Transverse colon (tissue), 4 donors: ENCODE measurements around the gene TGFBR2. TPM values are rescaled to one million over a fixed set of nuclear protein-coding genes. Genes with fewer than 3 reads are reported as not detected.

ENCODE experiments used
- DNase-seq: peaks from one replicate; pipeline ENCODE4 v3.0.0-alpha.2; 2019
- H3K27ac ChIP-seq, 4 donors: fragments of 200-600 bp; sonication (generic); 2 replicates each; pipeline ENCODE4 v1.5.1; 2016 to 2018; ENCODE audit warnings: inconsistent platforms in 4 of 4
- H3K27me3 ChIP-seq: fragments of 200-600 bp; sonication (generic); 2 replicates; pipeline ENCODE4 v1.5.1; 2017; ENCODE audit warnings: inconsistent platforms
- H3K36me3 ChIP-seq, 4 donors: fragments of 200-600 bp; sonication (generic); 2 replicates each; pipeline ENCODE4 v1.5.1; 2017 to 2019; ENCODE audit warnings: inconsistent platforms in 4 of 4
- H3K4me1 ChIP-seq, 4 donors: fragments of 200-600 bp; sonication (generic); 2 replicates each; pipeline ENCODE4 v1.5.1; 2017 to 2020; ENCODE audit warnings: inconsistent platforms in 4 of 4
- H3K4me3 ChIP-seq, 4 donors: fragments of 200-600 bp; sonication (generic); 1 replicate in 1 of 4; 2 replicates in 3 of 4; pipeline versions ENCODE4 v1.5.1 to v1.6.1; 2017 to 2019; ENCODE audit warnings: inconsistent platforms in 4 of 4
- H3K9me3 ChIP-seq, 2 donors: fragments of 200-600 bp; sonication (generic); 2 replicates each; pipeline ENCODE4 v1.5.1; 2017 to 2019; ENCODE audit warnings: inconsistent platforms in 2 of 2
- CTCF ChIP-seq, 5 experiments: fragments of 200-600 bp in 3 of 5; fragments of 450-650 bp in 2 of 5; sonication (generic) in 3 of 5; IDR thresholded peaks; 1 replicate in 2 of 5; 2 replicates in 3 of 5; pipeline ENCODE4 v1.5.1; 2016 to 2017; ENCODE audit warnings: antibody characterized with exemption in 5 of 5, inconsistent platforms in 3 of 5, mild to moderate bottlenecking in 2 of 5, moderate library complexity in 1 of 5
- EP300 ChIP-seq: sonication (generic); formaldehyde crosslinking; IDR thresholded peaks from one replicate; pipeline ENCODE4 v1.6.1; 2017; ENCODE audit warnings: antibody characterized with exemption, low read depth
- POLR2A ChIP-seq: fragments of 450-650 bp; IDR thresholded peaks from one replicate; pipeline ENCODE4 v1.6.1; 2016; ENCODE audit warnings: antibody characterized with exemption, mild to moderate bottlenecking, moderate library complexity
- POLR2AphosphoS5 ChIP-seq, 3 donors: sonication (generic); formaldehyde crosslinking; IDR thresholded peaks; one replicate each; pipeline ENCODE4 v1.6.1; 2016; ENCODE audit warnings: antibody characterized with exemption in 3 of 3
- WGBS, 2 donors: methylation state at CpG; one replicate each; pipeline ENCODE4 v1.1.5; 2018; ENCODE audit warnings: low coverage in 1 of 2; 5-methylcytosine and 5-hydroxymethylcytosine counted together
- in situ Hi-C, 4 donors: fragments of 200-750 bp; cut with MboI; loops; one replicate each; pipeline versions ENCODE4 v1.15.0 to v1.15.1; 2017; ENCODE audit warnings: low sequenced_read_pairs in 3 of 4, low pct_ligation_motif_present in 1 of 4, low pct_unique_long_range_greater_than_20kb in 1 of 4
- intact Hi-C: fragments of 100-400 bp; cut with DNase I; formaldehyde crosslinking; loops from one replicate; pipeline ENCODE4 v1.15.1; 2023; ENCODE audit warnings: low total_unique reads
- total RNA-seq, 4 donors: library from RNA; depleted of rRNA; stranded (reverse); fragments of >200 nt; gene quantifications; one replicate each; pipeline ENCODE4 v1.1.0, GENCODE V29; 2016

Gene TGFBR2
- total RNA-seq, 4 donors from 2014 or later: 63.2 to 179 (median 98.5) TPM

- no peaks in the 10 kb centered on the region for H3K27me3 ChIP-seq
- peak overlapping the region in 1 of 4 donors; percentile 1 for H3K27ac ChIP-seq
- no peak for DNase-seq
- no peak overlapping the region for H3K4me3 ChIP-seq
- peaks cover 0 to 29% (median 19%) of the 10 kb centered on the region in 4 donors for H3K4me1 ChIP-seq
- H3K36me3 ChIP-seq: peaks cover 0 to 37% (median 18%) of the 10 kb centered on the region in 4 donors
- no peak for TF ChIP-seq EP300
- TF ChIP-seq POLR2A: no peak
- no peak for TF ChIP-seq CTCF (IDR thresholded peaks at IDR 0.05)
- TF ChIP-seq POLR2AphosphoS5 (IDR thresholded peaks at IDR 0.05): no peak
- in situ Hi-C loops: loop anchor here in 1 of 4 donors (10.0 kb wide), 1 partner anchor 48 kb away; no protein-coding TSS in a partner anchor
- intact Hi-C loops: no loop called here
- 95% methylated on average over 4 of the region's 4 CpGs; no CpG with 5 or more reads in 1 of the 2 donors for WGBS, 2 donors
- no peaks in the 10 kb centered on the region for H3K9me3 ChIP-seq
Observed at GRCh38 chr3:30672287-30672735, 65.9 kb downstream of the TGFBR2 start.

GRCh38 chr3:30672959-30673358 lies 66.6 kb downstream of the TGFBR2 start:
- H3K4me1 ChIP-seq: peaks cover 0 to 26% (median 18%) of the 10 kb centered on the region in 4 donors
- H3K4me3 ChIP-seq: no peak overlapping the region
- peaks cover 0 to 43% (median 21%) of the 10 kb centered on the region in 4 donors for H3K36me3 ChIP-seq
- no peaks in the 10 kb centered on the region for H3K27me3 ChIP-seq
- H3K9me3 ChIP-seq: no peaks in the 10 kb centered on the region
- in situ Hi-C loops: loop anchor here in 1 of 4 donors (10.0 kb wide), 1 partner anchor 48 kb away; no protein-coding TSS in a partner anchor
- intact Hi-C loops: no loop called here
- H3K27ac ChIP-seq: no peak overlapping the region
- 85% methylated on average over 4 of the region's 4 CpGs; no CpG with 5 or more reads in 1 of the 2 donors for WGBS, 2 donors
- no peak for DNase-seq
- TF ChIP-seq POLR2AphosphoS5 (IDR thresholded peaks at IDR 0.05) (peak in 1 of 3 donors; percentile 23), EP300 (no peak)

- 86 to 87% methylated on average over 6 of the region's 6 CpGs for WGBS, 2 donors
Observed at GRCh38 chr3:30673425-30674341, 67.3 kb downstream of the TGFBR2 start.

GRCh38 chr3:30675006-30675405 lies 68.6 kb downstream of the TGFBR2 start:
- Histone ChIP-seq H3K4me1 (peaks cover 0 to 33% (median 18%) of the 10 kb centered on the region in 4 donors), H3K27ac (no peak overlapping the region), H3K27me3 (no peaks in the 10 kb centered on the region), H3K9me3 (no peaks in the 10 kb centered on the region), H3K36me3 (peaks cover 0 to 58% (median 28%) of the 10 kb centered on the region in 4 donors), H3K4me3 (no peak overlapping the region)
- WGBS, 2 donors: 100% methylated on average over 2 of the region's 2 CpGs
- in situ Hi-C loops (loop anchor here in 2 of 4 donors (10.0 to 25.0 kb wide), 2 partner anchors 50 to 163 kb away; no protein-coding TSS in a partner anchor), intact Hi-C loops (no loop called here)
- no peak for DNase-seq
- TF ChIP-seq POLR2AphosphoS5 (IDR thresholded peaks at IDR 0.05): no peak
- no peak for TF ChIP-seq EP300
- no peak for TF ChIP-seq CTCF (IDR thresholded peaks at IDR 0.05)
- no peak for TF ChIP-seq POLR2A

More at GRCh38 chr3:30673425-30674341, 67.3 kb downstream of the TGFBR2 start:
- DNase-seq: no peak
- TF ChIP-seq POLR2AphosphoS5 (IDR thresholded peaks at IDR 0.05) (no peak), EP300 (no peak), CTCF (IDR thresholded peaks at IDR 0.05) (no peak), POLR2A (no peak)
- peaks cover 0 to 26% (median 18%) of the 10 kb centered on the region in 4 donors for H3K4me1 ChIP-seq
- H3K27ac ChIP-seq: peak overlapping the region in 1 of 4 donors; percentile 12
- H3K36me3 ChIP-seq: peaks cover 0 to 48% (median 23%) of the 10 kb centered on the region in 4 donors
- no peaks in the 10 kb centered on the region for H3K9me3 ChIP-seq
- H3K4me3 ChIP-seq: no peak overlapping the region
- intact Hi-C loops (no loop called here), in situ Hi-C loops (loop anchor here in 1 of 4 donors (10.0 kb wide), 1 partner anchor 49 kb away; no protein-coding TSS in a partner anchor)
- no peaks in the 10 kb centered on the region for H3K27me3 ChIP-seq
